Endodermal cell (in vitro differentiated cells): ENCODE results near the gene EIF4E2. TPM values are rescaled to one million over a fixed set of nuclear protein-coding genes. Genes with fewer than 3 reads are reported as not detected.

ENCODE experiments used
- DNase-seq: peaks from one replicate; pipeline ENCODE4 v3.0.0-alpha.2; 2017
- H3K27ac ChIP-seq: 2 replicates; pipeline ENCODE4 v1.5.1; 2013; ENCODE audit warnings: mild to moderate bottlenecking, low read depth, low read length, moderate library complexity
- H3K27me3 ChIP-seq: 2 replicates; pipeline ENCODE4 v1.6.1; 2013; ENCODE audit warnings: mild to moderate bottlenecking, low read length, moderate library complexity; ENCODE audit not compliant: insufficient read depth, control insufficient read depth, poor library complexity, severe bottlenecking
- H3K36me3 ChIP-seq: 2 replicates; pipeline ENCODE4 v1.7.0; 2013; ENCODE audit warnings: mild to moderate bottlenecking, low read length, moderate library complexity; ENCODE audit not compliant: control insufficient read depth, insufficient read depth
- H3K4me1 ChIP-seq: one replicate; pipeline ENCODE4 v1.7.0; 2013; ENCODE audit warnings: low read length; ENCODE audit not compliant: control insufficient read depth, insufficient read depth
- H3K4me3 ChIP-seq: 2 replicates; pipeline ENCODE4 v1.5.1; 2013; ENCODE audit warnings: mild to moderate bottlenecking, low read length, moderate library complexity
- H3K9ac ChIP-seq: 2 replicates; pipeline ENCODE4 v1.6.1; 2013; ENCODE audit warnings: mild to moderate bottlenecking, low read length, moderate library complexity; ENCODE audit not compliant: poor library complexity, severe bottlenecking; ENCODE audit errors: extremely low read depth
- H3K9me3 ChIP-seq: 2 replicates; pipeline ENCODE4 v1.6.1; 2013; ENCODE audit warnings: mild to moderate bottlenecking, low read length, moderate library complexity; ENCODE audit not compliant: control insufficient read depth
- H3K27ac Mint-ChIP-seq: 2 replicates; pipeline ENCODE4 v1.8.0; 2020; ENCODE audit warnings: mixed read lengths
- H3K27me3 Mint-ChIP-seq: 2 replicates; pipeline ENCODE4 v1.8.0; 2021; ENCODE audit warnings: mild to moderate bottlenecking, mixed read lengths; ENCODE audit not compliant: insufficient read depth
- H3K36me3 Mint-ChIP-seq: 2 replicates; pipeline ENCODE4 v1.8.0; 2020; ENCODE audit warnings: low read depth, mixed read lengths
- H3K4me1 Mint-ChIP-seq: 2 replicates; pipeline ENCODE4 v1.8.0; 2020; ENCODE audit warnings: mixed read lengths
- H3K4me3 Mint-ChIP-seq: 2 replicates; pipeline ENCODE4 v1.8.0; 2020; ENCODE audit warnings: mild to moderate bottlenecking, moderate library complexity, mixed read lengths
- H3K9me3 Mint-ChIP-seq: 2 replicates; pipeline ENCODE4 v1.8.0; 2020; ENCODE audit warnings: mild to moderate bottlenecking, mixed read lengths
- CTCF ChIP-seq: fragments of 200-600 bp; sonication (generic); conservative IDR thresholded peaks from 2 replicates; pipeline ENCODE4 v1.5.0; 2021; ENCODE audit warnings: antibody characterized with exemption, mild to moderate bottlenecking
- WGBS, 2 experiments: methylation state at CpG; one replicate each; pipeline versions ENCODE4 v1.1.5 to v1.1.7; 2013; ENCODE audit warnings: missing lambda C conversion rate in 2 of 2, mixed read lengths in 1 of 2; ENCODE audit not compliant: insufficient coverage in 1 of 2, insufficient read length in 1 of 2; 5-methylcytosine and 5-hydroxymethylcytosine counted together
- total RNA-seq, 2 donors: library from RNA; stranded (reverse); fragmentation: NEBNext Ultra II Directional in 1 of 2; extraction: Animal tissue kit (Norgen Biotek cat#: 25700) in 1 of 2; gene quantifications; 2 replicates in 1 of 2; 3 replicates in 1 of 2; pipeline ENCODE4 v1.2.1, GENCODE V29; 2021

Gene EIF4E2
- total RNA-seq, 2 donors from 2014 or later: 105 to 116 TPM

- Histone ChIP-seq H3K27me3 (peaks cover 62% of the 10 kb centered on the region), H3K9ac (no peak overlapping the region), H3K4me3 (peak overlapping the region; percentile 70), H3K9me3 (no peaks in the 10 kb centered on the region), H3K27ac (no peak overlapping the region), H3K4me1 (peaks cover 3% of the 10 kb centered on the region), H3K36me3 (no peaks in the 10 kb centered on the region)
- Mint-ChIP-seq H3K9me3 (no peaks in the 10 kb centered on the region), H3K4me3 (peak overlapping the region; percentile 55), H3K36me3 (no peaks in the 10 kb centered on the region), H3K27ac (no peak overlapping the region), H3K27me3 (peaks cover 60% of the 10 kb centered on the region), H3K4me1 (peaks cover 4% of the 10 kb centered on the region)
- 27 to 33% methylated on average over 7 to 16 of the region's 16 CpGs for WGBS, 2 experiments
- no peak for DNase-seq
- no peak for TF ChIP-seq CTCF
These were observed 46.6 kb upstream of the EIF4E2 start for GRCh38 chr2:232503809-232504323.

GRCh38 chr2:232504438-232504837, 46.1 kb upstream of the EIF4E2 start:
- H3K9me3 Mint-ChIP-seq: no peaks in the 10 kb centered on the region
- Histone ChIP-seq H3K9ac (no peak overlapping the region), H3K9me3 (no peaks in the 10 kb centered on the region), H3K4me3 (no peak overlapping the region), H3K27me3 (peaks cover 62% of the 10 kb centered on the region), H3K4me1 (peaks cover 3% of the 10 kb centered on the region), H3K27ac (no peak overlapping the region), H3K36me3 (no peaks in the 10 kb centered on the region)
- TF ChIP-seq CTCF: no peak
- WGBS, 2 experiments: 85 to 100% methylated on average over 1 to 2 of the region's 2 CpGs
- peak overlapping the region; percentile 29 for H3K4me3 Mint-ChIP-seq
- H3K27ac Mint-ChIP-seq: no peak overlapping the region
- peaks cover 57% of the 10 kb centered on the region for H3K27me3 Mint-ChIP-seq
- DNase-seq: no peak
- no peaks in the 10 kb centered on the region for H3K36me3 Mint-ChIP-seq
- peaks cover 4% of the 10 kb centered on the region for H3K4me1 Mint-ChIP-seq

- no peak for TF ChIP-seq CTCF
- no peak overlapping the region for H3K27ac ChIP-seq
- H3K4me1 ChIP-seq: peaks cover 3% of the 10 kb centered on the region
- H3K9me3 ChIP-seq: no peaks in the 10 kb centered on the region
- H3K36me3 Mint-ChIP-seq: no peaks in the 10 kb centered on the region
- H3K4me3 Mint-ChIP-seq: no peak overlapping the region
- peaks cover 46% of the 10 kb centered on the region for H3K27me3 Mint-ChIP-seq
- H3K4me3 ChIP-seq: no peak overlapping the region
- H3K36me3 ChIP-seq: no peaks in the 10 kb centered on the region
- H3K27me3 ChIP-seq: peaks cover 58% of the 10 kb centered on the region
- H3K4me1 Mint-ChIP-seq: peaks cover 4% of the 10 kb centered on the region
- H3K9ac ChIP-seq: no peak overlapping the region
- DNase-seq: peak; percentile 69
- 37 to 43% methylated on average over 6 to 10 of the region's 10 CpGs for WGBS, 2 experiments
- no peak overlapping the region for H3K27ac Mint-ChIP-seq
- no peaks in the 10 kb centered on the region for H3K9me3 Mint-ChIP-seq
These were observed 44.6 kb upstream of the EIF4E2 start for GRCh38 chr2:232505856-232506255.
